GM21576 (cell line): ENCODE results near the gene ZER1.
"Not testable (repeated sequence)": the region's sequence is repeated elsewhere in the genome, so short reads cannot be mapped to it uniquely, and the experiment has no call there.

Experiments used
- ATAC-seq: cut with Tn5 transposase; IDR thresholded peaks from one replicate; pipeline ENCODE4 v1.9.1; 2021; ENCODE audit warnings: mild to moderate bottlenecking, moderate library complexity; ENCODE audit not compliant: unreplicated experiment

Gene ZER1

GRCh38 chr9:128788445-128788844, 16.7 kb upstream of the ZER1 start:
- no peak for ATAC-seq

- no peak for ATAC-seq
Observed at GRCh38 chr9:128787659-128788058, 15.9 kb upstream of the ZER1 start.

DNA sequence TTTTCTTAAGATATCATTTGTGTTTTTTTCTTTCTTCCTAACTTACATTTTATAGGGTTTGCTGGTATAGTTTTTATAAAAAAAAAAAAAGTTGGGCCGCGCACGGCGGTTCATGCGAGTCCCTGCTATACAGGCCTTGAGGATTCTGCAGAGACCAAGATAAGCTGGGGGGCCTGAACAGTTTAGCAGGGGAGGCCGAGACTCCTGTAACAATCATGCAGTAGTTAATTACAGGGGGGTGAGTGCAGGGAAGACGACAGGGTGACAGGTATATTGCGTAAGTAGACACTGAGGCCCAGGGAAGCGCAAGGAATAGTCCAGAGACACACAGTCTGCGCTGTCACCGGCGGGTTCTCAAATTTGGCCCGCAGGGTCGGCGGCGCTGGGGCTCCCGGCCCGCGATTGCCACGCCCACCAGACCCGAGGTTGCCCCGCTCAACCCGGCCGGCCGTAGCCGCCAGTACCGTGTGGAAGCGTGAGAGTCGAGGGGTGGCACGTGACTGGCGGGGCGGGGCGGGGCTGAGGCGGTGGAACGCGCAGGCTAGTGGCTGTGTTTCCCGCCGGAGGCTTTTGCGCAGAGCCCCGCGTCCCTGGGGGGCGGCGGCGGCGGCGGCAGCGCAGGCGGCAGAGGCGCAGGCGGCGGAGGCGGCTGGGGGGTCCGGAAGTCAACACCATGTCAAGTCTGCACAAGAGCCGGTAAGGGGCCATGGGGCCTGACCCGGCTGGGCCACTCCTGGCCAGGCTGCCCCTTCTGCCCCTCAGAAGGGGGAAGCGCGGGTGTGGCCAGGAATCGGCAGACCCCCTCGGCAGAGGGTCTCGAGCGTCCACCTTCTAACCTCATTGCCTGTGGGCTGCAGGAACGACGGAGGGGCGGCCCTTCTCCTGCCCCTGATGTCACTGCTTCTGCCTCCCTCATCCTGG, 15.2 kb upstream of the ZER1 start, which contains the start of gene TBC1D13:
TSS of gene TBC1D13 (plus strand) at position 573 of the 921 bp plus-strand sequence. CDS start at position 674, 101 bp downstream.
- peak; percentile 83 for ATAC-seq

- ATAC-seq: no peak
Observed at GRCh38 chr9:128785427-128785826, 13.7 kb upstream of the ZER1 start.

DNA sequence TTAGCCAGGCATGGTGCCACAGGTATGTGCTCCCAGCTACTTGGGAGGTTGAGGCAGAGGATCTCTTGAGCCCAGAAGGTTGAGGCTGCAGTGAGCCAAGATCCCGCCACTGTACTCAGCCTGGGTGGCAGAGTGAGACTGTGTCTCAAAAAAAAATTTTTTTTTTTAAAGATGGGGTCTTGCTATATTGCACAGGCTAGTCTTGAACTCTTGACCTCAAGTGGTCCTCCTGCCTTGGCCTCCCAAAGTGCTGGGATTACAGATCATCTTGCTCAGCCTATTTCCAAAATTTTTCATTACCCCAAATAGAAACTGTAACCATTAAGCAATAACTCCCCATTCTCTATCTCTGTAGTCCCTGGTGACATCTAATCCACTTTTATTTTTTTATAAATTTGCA, 10.9 kb upstream of the ZER1 start:
- ATAC-seq: no peak

- ATAC-seq: no peak
Observed at GRCh38 chr9:128781187-128782070, 9.7 kb upstream of the ZER1 start.

GRCh38 chr9:128780093-128780492, 8.4 kb upstream of the ZER1 start:
- not testable (repeated sequence) for ATAC-seq

DNA sequence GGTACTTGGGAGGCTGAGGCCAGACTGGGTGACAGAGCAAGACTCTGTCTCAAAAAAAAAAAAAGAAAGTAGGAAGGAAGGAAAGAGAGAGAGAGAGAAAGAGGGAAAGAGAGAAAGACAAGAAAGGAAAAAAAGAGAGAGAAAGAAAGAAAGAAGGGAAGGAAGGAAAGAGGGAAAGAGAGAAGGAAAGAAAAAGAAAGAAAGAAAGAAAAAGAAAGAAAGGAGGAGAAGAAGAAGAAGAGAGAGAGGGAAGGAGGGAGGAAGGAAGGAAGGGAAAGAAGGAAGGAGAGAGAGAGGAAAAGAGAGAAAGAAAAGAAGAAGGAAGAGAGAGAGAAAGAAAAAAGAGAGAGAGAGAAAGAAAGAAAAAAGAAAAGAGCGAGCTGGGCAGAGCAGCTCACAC, 3.1 kb upstream of the ZER1 start:
- no peak for ATAC-seq

DNA sequence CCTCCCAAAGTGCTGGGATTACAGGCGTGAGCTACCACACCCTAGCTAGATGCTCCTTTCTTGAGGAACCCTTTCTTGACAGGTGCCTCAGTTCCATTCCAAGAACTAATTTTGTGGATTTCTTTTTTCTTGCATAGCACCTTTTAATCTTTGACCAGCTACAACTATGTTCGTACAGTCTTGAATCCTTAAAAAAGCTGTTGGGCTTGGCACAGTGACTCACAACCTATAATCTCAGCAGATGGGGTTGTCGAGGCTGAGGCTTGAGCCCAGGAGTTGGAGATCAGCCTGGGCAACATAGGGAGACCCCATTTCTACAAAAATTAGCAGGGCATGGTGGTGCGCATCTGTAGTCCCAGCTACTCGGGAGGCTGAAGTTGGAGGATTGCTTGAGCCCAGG, 1.3 kb upstream of the ZER1 start:
- ATAC-seq: no peak

DNA sequence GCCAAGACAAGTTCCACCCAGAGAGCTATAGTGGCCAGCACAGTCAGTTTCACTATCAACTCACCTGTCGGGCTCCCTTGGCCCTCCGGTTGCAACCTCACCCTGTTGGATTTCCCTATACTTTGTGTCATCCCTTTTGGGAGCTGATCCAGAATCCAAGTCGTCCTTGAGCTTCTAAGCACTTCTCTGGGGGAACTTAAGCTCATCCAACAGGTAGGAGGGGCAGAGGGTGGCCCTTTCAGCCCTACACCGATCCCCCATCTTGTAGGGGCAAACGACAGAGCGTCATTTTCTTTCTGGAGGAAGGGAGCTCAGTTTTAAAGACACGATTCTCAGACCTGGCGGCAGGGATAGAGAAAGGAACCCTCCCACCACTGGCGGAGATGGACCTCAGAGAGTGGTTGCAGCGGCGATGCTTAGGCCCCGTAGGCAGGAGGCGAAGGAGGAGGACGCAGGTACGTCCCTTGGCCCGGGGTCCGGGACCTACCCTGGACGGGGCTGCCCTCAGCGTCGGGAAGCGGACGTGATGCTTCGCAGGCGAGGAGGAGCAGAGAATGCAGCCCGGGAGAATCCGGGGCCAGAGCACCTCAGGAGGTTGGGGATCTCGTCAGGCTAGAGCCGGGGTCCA, 519 bp downstream of the ZER1 start:
- peak; percentile 20 for ATAC-seq

- no peak for ATAC-seq
Observed at GRCh38 chr9:128770286-128771030, 1.3 kb downstream of the ZER1 start.

- no peak for ATAC-seq
Observed at GRCh38 chr9:128768606-128769005, 3.1 kb downstream of the ZER1 start.

GRCh38 chr9:128765499-128765898, 6.2 kb downstream of the ZER1 start:
- no peak for ATAC-seq

GRCh38 chr9:128764361-128764760, 7.4 kb downstream of the ZER1 start:
- ATAC-seq: no peak

DNA sequence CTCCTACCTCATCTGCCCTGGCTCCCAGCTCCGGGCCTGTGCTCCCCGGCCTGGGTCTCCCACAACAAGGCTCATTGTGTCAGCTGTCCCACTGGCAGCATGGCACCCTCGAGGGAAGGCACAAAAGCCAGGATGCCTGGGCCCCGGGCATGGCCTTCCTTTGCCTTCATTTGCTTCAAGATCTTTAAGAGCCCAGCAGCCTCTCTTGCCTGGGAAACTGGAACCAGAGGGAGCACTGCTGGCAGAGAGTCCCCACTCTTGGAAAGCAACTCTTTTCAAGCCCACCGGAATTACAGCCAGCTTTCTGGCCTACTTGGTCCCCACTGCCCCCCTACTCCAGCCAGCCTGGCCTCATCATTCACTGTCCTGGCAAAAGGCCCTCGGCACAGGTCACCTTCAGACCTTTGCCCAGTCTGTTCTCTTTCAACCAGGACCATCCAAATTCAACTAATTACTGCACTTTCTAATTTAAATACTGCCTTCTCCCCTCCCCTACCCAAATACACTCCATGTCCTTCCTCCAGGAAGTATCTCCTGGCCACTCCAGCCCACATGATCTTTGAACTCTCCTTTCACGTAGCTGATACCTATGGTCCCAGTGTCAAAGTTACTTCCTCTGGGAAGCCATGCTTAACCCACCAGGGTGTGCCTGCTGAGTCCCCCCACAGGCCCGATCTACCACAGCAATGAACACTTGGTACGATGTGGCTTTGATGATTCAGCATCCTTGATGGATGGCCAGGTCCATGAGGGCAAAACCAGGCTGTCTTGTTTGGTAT, 8.9 kb downstream of the ZER1 start:
- ATAC-seq: no peak

- no peak for ATAC-seq
Observed at GRCh38 chr9:128757602-128758001, 14.1 kb downstream of the ZER1 start.

DNA sequence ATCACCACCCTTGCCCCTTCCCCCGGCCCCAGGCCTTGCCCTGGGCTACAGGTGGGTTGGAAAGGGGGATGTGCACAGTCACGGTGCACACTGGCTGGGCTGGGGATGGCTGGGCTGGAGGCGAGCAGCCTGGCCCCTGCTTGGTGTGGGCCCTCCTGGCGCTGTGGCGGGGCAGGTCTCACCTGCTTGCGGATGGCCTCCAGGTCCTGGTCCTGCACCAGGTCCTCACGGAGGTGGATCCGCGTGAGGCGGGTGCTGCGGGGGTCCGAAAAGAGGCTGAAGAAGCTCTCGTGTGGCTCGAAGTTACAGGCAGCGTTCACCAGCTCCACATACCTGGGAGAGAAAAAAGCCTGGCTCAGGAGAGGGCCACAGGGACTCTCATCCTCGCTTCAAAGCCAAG, 18.1 kb downstream of the ZER1 start:
- no peak for ATAC-seq

DNA sequence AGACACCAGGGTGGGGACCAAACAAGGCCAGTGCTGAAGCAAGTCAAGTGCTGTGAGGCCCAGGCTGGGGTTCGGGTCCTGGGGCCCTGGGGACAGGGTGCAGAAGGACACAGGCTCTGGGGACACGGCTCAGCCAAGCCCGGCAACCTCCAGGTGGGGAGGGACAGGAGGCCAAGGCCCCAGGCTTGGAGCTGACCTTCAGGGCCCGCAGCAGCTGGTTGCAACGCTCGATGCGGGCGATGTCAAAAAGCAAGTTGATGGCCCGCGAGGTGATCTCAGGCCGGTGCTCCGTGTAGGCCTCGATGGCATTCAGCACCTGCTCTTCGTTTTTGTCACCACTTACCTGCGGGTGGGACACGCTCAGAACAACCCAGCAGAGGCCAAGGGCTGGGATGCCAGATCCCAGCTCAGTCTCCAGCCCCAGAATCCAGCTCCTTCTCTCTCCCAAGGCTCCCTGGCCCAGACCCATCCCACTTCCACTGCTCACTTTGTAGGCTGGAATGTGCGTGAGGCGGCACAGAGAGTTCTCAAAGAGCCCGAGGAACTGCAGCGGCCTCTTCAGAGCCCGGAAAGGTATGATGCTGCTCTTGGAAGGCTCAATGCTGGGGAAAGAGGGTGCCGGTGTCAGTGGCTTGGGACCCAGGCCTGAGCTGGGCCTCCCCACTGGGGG, 20.7 kb downstream of the ZER1 start:
- ATAC-seq: no peak

GRCh38 chr9:128747241-128747640, 24.5 kb downstream of the ZER1 start:
- no peak for ATAC-seq
